Measurements from ENCODE around the gene TTF2.

DNA sequence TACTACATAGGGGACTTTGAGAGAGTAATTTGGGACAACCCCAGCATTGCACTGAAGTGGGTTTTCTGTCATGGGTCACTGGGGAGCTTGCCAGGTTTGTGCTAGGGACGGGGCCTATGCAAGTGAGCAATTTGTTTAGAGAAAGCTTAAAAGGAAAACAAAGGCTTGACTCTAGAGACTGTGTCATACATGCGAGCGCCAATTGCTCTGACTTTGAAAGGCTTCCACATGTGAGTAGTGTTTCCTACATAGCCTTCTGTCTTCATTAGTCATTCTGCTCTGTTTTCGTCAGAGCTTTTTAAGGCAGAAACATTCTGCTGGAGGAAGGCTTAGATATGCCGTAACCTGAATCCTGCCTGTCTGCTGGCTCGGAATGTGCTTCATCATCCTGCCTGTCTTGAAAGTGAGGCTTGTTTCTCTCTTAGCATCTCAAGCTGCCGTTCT, 33.0 kb downstream of the TTF2 start:
- no peak for TF ChIP-seq EZH2 (IDR thresholded peaks at IDR 0.05)
- TF ChIP-seq POLR2AphosphoS5 (IDR thresholded peaks at IDR 0.05; ENCODE audit: borderline replicate concordance, low read depth, low read length): no peak
